SK-N-SH (cell line): ENCODE data around the gene GAB2. TPM values are rescaled to one million over a fixed set of nuclear protein-coding genes. Genes with fewer than 3 reads are reported as not detected.

Experiments
- CTCF ChIA-PET: fragments of 300-600, 350-600 bp; formaldehyde crosslinking; extraction: SDS; loops from one replicate; lab custom pipeline; 2021; lab: Yijun Ruan, JAX
- POLR2A ChIA-PET: fragments of 350-600 bp; sonication (Branson Sonifier 250); formaldehyde crosslinking; extraction: SDS; loops from one replicate; lab custom pipeline; 2020; ENCODE audit warnings: antibody characterized with exemption, inconsistent platforms; lab: Yijun Ruan, JAX
- DNase-seq: peaks from one replicate; pipeline ENCODE4 v3.0.0; 2012
- H2AFZ ChIP-seq: fragments of 200-600 bp; sonication (generic); 2 replicates; pipeline ENCODE4 v1.8.1; 2016; ENCODE audit warnings: antibody characterized with exemption, mild to moderate bottlenecking, low read depth
- H3F3A ChIP-seq: fragments of 200-600 bp; sonication (generic); replicated peaks from 2 replicates; pipeline ENCODE3; 2016; ENCODE audit warnings: antibody characterized with exemption, mild to moderate bottlenecking; ENCODE audit not compliant: insufficient read depth
- H3K27ac ChIP-seq, 2 experiments: fragments of 200-500 bp in 1 of 2; fragments of 200-600 bp in 1 of 2; sonication (Bioruptor generic) in 1 of 2; sonication (generic), shearing (Covaris generic) in 1 of 2; 2 replicates each; pipeline versions ENCODE4 v1.5.1 to v1.6.1; 2014 to 2016; ENCODE audit warnings: low read depth in 2 of 2, inconsistent platforms in 1 of 2, low read length in 1 of 2, mild to moderate bottlenecking in 1 of 2, mixed read lengths in 1 of 2
- H3K27me3 ChIP-seq: fragments of 200-600 bp; sonication (generic), shearing (Covaris generic); 2 replicates; pipeline ENCODE4 v1.6.1; 2016; ENCODE audit warnings: mixed run types; ENCODE audit not compliant: insufficient read depth
- H3K36me3 ChIP-seq, 2 experiments: fragments of 200-500 bp in 1 of 2; fragments of 200-600 bp in 1 of 2; sonication (Bioruptor generic) in 1 of 2; sonication (generic) in 1 of 2; replicated peaks in 1 of 2; 2 replicates each; pipeline versions ENCODE3 to v1.5.1; 2014 to 2016; ENCODE audit warnings: low read length in 1 of 2, mild to moderate bottlenecking in 1 of 2; ENCODE audit not compliant: insufficient read depth in 2 of 2, control insufficient read depth in 1 of 2
- H3K4me1 ChIP-seq, 2 experiments: fragments of 200-500 bp in 1 of 2; fragments of 200-600 bp in 1 of 2; sonication (Bioruptor generic) in 1 of 2; sonication (generic), shearing (Covaris generic) in 1 of 2; 2 replicates each; pipeline versions ENCODE4 v1.5.1 to v1.6.1; 2014 to 2016; ENCODE audit warnings: low read depth in 1 of 2, low read length in 1 of 2, mixed run types in 1 of 2; ENCODE audit not compliant: insufficient read depth in 2 of 2, control insufficient read depth in 1 of 2
- H3K4me2 ChIP-seq: fragments of 200-600 bp; sonication (generic), shearing (Covaris generic); 2 replicates; pipeline ENCODE4 v1.6.1; 2017; ENCODE audit warnings: mixed run types
- H3K4me3 ChIP-seq, 2 experiments: fragments of 200-500 bp in 1 of 2; fragments of 200-600 bp in 1 of 2; sonication (Bioruptor generic) in 1 of 2; sonication (generic), shearing (Covaris generic) in 1 of 2; 2 replicates each; pipeline versions ENCODE4 v1.5.1 to v1.8.1; 2014 to 2016; ENCODE audit warnings: low read depth in 2 of 2, inconsistent platforms in 1 of 2, low read length in 1 of 2, mild to moderate bottlenecking in 1 of 2, mixed read lengths in 1 of 2, moderate library complexity in 1 of 2
- H3K79me2 ChIP-seq: fragments of 200-600 bp; sonication (generic); 2 replicates; pipeline ENCODE4 v1.8.1; 2017; ENCODE audit warnings: mild to moderate bottlenecking; ENCODE audit not compliant: insufficient read depth
- H3K9ac ChIP-seq: fragments of 200-600 bp; sonication (generic); 2 replicates; pipeline ENCODE4 v1.6.1; 2017; ENCODE audit warnings: mixed run types
- H3K9me2 ChIP-seq: fragments of 200-600 bp; sonication (generic); 2 replicates; pipeline ENCODE4 v1.6.1; 2017; ENCODE audit warnings: mixed run types
- H3K9me3 ChIP-seq: fragments of 200-600 bp; sonication (generic); 2 replicates; pipeline ENCODE4 v1.6.1; 2017; ENCODE audit warnings: mixed run types, mild to moderate bottlenecking, moderate library complexity
- H4K20me1 ChIP-seq: fragments of 200-600 bp; sonication (generic); 2 replicates; pipeline ENCODE4 v1.6.1; 2017; ENCODE audit warnings: mild to moderate bottlenecking, mixed run types; ENCODE audit not compliant: insufficient read depth
- EP300 ChIP-seq, 2 experiments: IDR thresholded peaks; 2 replicates each; pipeline versions ENCODE4 v1.4.0 to v1.6.1; 2012; ENCODE audit warnings: borderline replicate concordance in 1 of 2, low read depth in 1 of 2, low read length in 1 of 2
- FOSL2 ChIP-seq: IDR thresholded peaks from 2 replicates; pipeline ENCODE4 v1.4.0; 2012; ENCODE audit warnings: low read depth, mild to moderate bottlenecking, moderate library complexity, borderline replicate concordance
- FOXM1 ChIP-seq: IDR thresholded peaks from 2 replicates; pipeline ENCODE4 v1.4.0; 2012; ENCODE audit warnings: low read depth, mild to moderate bottlenecking
- JUND ChIP-seq: IDR thresholded peaks from 2 replicates; pipeline ENCODE4 v1.4.0; 2012
- MEF2A ChIP-seq: IDR thresholded peaks from 2 replicates; pipeline ENCODE4 v1.4.0; 2012; ENCODE audit warnings: low read depth, borderline replicate concordance
- MXI1 ChIP-seq: IDR thresholded peaks from 2 replicates; pipeline ENCODE4 v1.6.1; 2012; ENCODE audit warnings: mild to moderate bottlenecking, low read depth, low read length, improper control_type of control experiment
- POLR2AphosphoS5 ChIP-seq: IDR thresholded peaks from 2 replicates; pipeline ENCODE4 v1.6.1; 2012; ENCODE audit warnings: low read depth, low read length
- RXRA ChIP-seq: IDR thresholded peaks from 2 replicates; pipeline ENCODE4 v1.4.0; 2012; ENCODE audit warnings: low read depth, mild to moderate bottlenecking, borderline replicate concordance
- SIN3A ChIP-seq: IDR thresholded peaks from 2 replicates; pipeline ENCODE4 v1.6.1; 2012; ENCODE audit warnings: low read depth, mild to moderate bottlenecking, low read length, moderate library complexity, borderline replicate concordance
- TCF12 ChIP-seq: IDR thresholded peaks from 2 replicates; pipeline ENCODE4 v1.4.0; 2012
- YY1 ChIP-seq: IDR thresholded peaks from 2 replicates; pipeline ENCODE4 v1.4.0; 2012; ENCODE audit warnings: low read depth, mild to moderate bottlenecking
- WGBS: methylation state at CpG from one replicate; pipeline ENCODE4 v1.1.6; 2017; ENCODE audit warnings: low lambda C conversion rate; 5-methylcytosine and 5-hydroxymethylcytosine counted together
- polyA plus RNA-seq, 3 experiments: library from polyadenylated mRNA; depleted of rRNA; stranded (reverse); fragments of >200 nt; gene quantifications; 2 replicates each; pipeline ENCODE4 v1.2.3, GENCODE V29; 2012
- TF ChIP-seq, protein P1 (sequence below): fragments of 150-350 bp; IDR thresholded peaks from 2 replicates; pipeline ENCODE4 v1.6.1; 2016; ENCODE audit warnings: mild to moderate bottlenecking, low read depth, low read length
- TF ChIP-seq, protein P2 (sequence below): IDR thresholded peaks from 2 replicates; pipeline ENCODE4; 2012
- TF ChIP-seq, protein P3 (sequence below): fragments of 200-600 bp; sonication (generic); IDR thresholded peaks from 2 replicates; pipeline ENCODE4 v1.6.1; 2017; ENCODE audit warnings: antibody characterized with exemption, mild to moderate bottlenecking, moderate library complexity
- TF ChIP-seq, protein P4 (sequence below): fragments of 150-350 bp; IDR thresholded peaks from 2 replicates; pipeline ENCODE4 v1.6.1; 2017; ENCODE audit warnings: antibody characterized with exemption, low read length, low read depth, borderline replicate concordance
- TF ChIP-seq, protein P5 (sequence below): IDR thresholded peaks from 2 replicates; pipeline ENCODE4 v1.6.1; 2012; ENCODE audit warnings: mild to moderate bottlenecking, low read depth, low read length, moderate library complexity
- TF ChIP-seq, protein P6 (sequence below): IDR thresholded peaks from 2 replicates; pipeline ENCODE4 v1.4.0; 2012; ENCODE audit warnings: low read depth, borderline replicate concordance

The GAB2 gene
- polyA plus RNA-seq, 1 of the 3 experiments (the other 2 are of a cell fraction): 5.6 TPM

DNA sequence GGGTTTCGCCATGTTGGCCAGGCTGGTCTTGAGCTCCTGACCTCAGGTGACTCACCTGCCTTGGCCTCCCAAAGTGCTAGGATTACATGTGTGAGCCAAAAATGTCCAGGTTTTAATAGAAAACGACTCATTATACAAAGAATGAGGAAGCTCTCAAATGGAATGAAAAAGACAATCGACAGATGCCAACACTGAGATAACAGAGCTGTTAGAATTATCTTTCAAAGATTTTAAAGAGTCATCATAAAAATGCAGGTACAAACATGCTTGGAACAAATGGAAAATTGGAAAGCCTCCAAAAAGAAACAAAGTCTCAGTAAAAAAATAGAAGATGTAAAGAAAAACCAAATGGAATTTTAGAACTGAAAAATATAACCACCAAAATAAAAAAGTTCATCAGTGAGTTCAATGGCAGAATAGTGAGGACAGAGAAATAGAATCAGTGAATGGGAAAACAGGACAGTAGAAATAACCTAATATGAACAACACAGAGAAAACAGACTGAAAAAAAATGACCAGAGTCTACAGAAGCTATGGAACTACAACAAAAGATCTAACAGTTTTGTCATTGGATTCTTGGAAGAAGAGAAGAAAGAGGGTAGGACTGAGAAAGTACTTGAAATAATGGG, 10.9 kb downstream of the GAB2 start:
- H3K27ac ChIP-seq: no peak overlapping the region
- no peak for TF ChIP-seq MEF2A
- TF ChIP-seq POLR2AphosphoS5: no peak
- TF ChIP-seq YY1: no peak
- TF ChIP-seq, protein P1, sequence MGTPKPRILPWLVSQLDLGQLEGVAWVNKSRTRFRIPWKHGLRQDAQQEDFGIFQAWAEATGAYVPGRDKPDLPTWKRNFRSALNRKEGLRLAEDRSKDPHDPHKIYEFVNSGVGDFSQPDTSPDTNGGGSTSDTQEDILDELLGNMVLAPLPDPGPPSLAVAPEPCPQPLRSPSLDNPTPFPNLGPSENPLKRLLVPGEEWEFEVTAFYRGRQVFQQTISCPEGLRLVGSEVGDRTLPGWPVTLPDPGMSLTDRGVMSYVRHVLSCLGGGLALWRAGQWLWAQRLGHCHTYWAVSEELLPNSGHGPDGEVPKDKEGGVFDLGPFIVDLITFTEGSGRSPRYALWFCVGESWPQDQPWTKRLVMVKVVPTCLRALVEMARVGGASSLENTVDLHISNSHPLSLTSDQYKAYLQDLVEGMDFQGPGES: no peak
- no peak for TF ChIP-seq MXI1
- no peak for TF ChIP-seq TCF12
- TF ChIP-seq, protein P2, sequence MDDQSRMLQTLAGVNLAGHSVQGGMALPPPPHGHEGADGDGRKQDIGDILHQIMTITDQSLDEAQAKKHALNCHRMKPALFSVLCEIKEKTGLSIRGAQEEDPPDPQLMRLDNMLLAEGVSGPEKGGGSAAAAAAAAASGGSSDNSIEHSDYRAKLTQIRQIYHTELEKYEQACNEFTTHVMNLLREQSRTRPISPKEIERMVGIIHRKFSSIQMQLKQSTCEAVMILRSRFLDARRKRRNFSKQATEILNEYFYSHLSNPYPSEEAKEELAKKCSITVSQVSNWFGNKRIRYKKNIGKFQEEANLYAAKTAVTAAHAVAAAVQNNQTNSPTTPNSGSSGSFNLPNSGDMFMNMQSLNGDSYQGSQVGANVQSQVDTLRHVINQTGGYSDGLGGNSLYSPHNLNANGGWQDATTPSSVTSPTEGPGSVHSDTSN: no peak
- TF ChIP-seq, protein P3, sequence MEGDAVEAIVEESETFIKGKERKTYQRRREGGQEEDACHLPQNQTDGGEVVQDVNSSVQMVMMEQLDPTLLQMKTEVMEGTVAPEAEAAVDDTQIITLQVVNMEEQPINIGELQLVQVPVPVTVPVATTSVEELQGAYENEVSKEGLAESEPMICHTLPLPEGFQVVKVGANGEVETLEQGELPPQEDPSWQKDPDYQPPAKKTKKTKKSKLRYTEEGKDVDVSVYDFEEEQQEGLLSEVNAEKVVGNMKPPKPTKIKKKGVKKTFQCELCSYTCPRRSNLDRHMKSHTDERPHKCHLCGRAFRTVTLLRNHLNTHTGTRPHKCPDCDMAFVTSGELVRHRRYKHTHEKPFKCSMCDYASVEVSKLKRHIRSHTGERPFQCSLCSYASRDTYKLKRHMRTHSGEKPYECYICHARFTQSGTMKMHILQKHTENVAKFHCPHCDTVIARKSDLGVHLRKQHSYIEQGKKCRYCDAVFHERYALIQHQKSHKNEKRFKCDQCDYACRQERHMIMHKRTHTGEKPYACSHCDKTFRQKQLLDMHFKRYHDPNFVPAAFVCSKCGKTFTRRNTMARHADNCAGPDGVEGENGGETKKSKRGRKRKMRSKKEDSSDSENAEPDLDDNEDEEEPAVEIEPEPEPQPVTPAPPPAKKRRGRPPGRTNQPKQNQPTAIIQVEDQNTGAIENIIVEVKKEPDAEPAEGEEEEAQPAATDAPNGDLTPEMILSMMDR: no peak
- no peak for TF ChIP-seq EP300 (IDR thresholded peaks at IDR 0.05; ENCODE audit: borderline replicate concordance in 1 of 2, low read depth in 1 of 2, low read length in 1 of 2)
- H3K9ac ChIP-seq: no peak overlapping the region
- DNase-seq: no peak
- H3F3A ChIP-seq: no peaks in the 10 kb centered on the region
- peaks cover 0 to 13% of the 10 kb centered on the region in 2 experiments for H3K36me3 ChIP-seq
- CTCF ChIA-PET: interaction anchor here (0.7 to 1.1 kb wide), 3 partner anchors 10 to 1685 kb away, joined by 3 to 6 read pairs (median 4); no protein-coding TSS in a partner anchor
- peaks cover 11% of the 10 kb centered on the region for H3K9me3 ChIP-seq
- H3K4me1 ChIP-seq: no peaks in the 10 kb centered on the region
- H3K4me3 ChIP-seq: no peak overlapping the region
- H3K4me2 ChIP-seq: no peak overlapping the region
- H3K27me3 ChIP-seq: no peaks in the 10 kb centered on the region
- no peak overlapping the region for H2AFZ ChIP-seq
- WGBS: 85% methylated on average over 3 of the region's 3 CpGs
- POLR2A ChIA-PET: no interaction called here
- H3K79me2 ChIP-seq: peaks cover 71% of the 10 kb centered on the region
- H4K20me1 ChIP-seq: no peaks in the 10 kb centered on the region
- H3K9me2 ChIP-seq: no peaks in the 10 kb centered on the region

DNA sequence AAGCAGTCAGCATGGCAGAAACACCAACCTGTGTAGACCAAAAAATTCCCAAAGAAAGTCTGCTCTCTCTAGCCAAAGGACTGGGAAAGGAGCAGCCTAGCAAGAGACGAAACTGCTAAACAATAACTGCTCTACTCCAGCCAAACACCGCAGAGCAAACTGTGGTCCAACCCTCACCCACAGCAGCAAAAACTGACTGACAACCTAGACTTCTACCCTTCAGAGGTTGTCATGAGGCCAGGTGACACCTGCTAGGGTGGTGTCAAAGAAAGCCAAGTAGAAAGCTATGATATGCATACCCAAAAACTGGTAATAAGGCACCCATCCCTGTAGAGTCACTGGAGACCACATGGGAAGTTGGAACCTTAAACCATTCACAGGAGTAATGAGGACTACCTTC, 11.8 kb downstream of the GAB2 start:
- ChIA-PET POLR2A (no interaction called here), CTCF (interaction anchor here (0.7 to 1.1 kb wide), 3 partner anchors 11 to 159 kb away, joined by 3 to 6 read pairs (median 3); no protein-coding TSS in a partner anchor)
- 67% methylated on average over 2 of the region's 2 CpGs for WGBS
- Histone ChIP-seq H3K9me3 (peaks cover 11% of the 10 kb centered on the region), H3K9me2 (no peaks in the 10 kb centered on the region), H3K4me3 (no peak overlapping the region), H3K27ac (no peak overlapping the region), H3K4me1 (no peaks in the 10 kb centered on the region), H3K36me3 (peaks cover 0 to 13% of the 10 kb centered on the region in 2 experiments), H3F3A (no peaks in the 10 kb centered on the region), H3K79me2 (peaks cover 64% of the 10 kb centered on the region), H3K9ac (no peak overlapping the region), H2AFZ (no peak overlapping the region), H3K4me2 (no peak overlapping the region), H4K20me1 (no peaks in the 10 kb centered on the region), H3K27me3 (no peaks in the 10 kb centered on the region)
- DNase-seq: no peak
- TF ChIP-seq, protein P4, sequence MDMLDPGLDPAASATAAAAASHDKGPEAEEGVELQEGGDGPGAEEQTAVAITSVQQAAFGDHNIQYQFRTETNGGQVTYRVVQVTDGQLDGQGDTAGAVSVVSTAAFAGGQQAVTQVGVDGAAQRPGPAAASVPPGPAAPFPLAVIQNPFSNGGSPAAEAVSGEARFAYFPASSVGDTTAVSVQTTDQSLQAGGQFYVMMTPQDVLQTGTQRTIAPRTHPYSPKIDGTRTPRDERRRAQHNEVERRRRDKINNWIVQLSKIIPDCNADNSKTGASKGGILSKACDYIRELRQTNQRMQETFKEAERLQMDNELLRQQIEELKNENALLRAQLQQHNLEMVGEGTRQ: no peak
- TF ChIP-seq EP300 (IDR thresholded peaks at IDR 0.05; ENCODE audit: borderline replicate concordance in 1 of 2, low read depth in 1 of 2, low read length in 1 of 2) (no peak), FOXM1 (no peak), SIN3A (no peak), RXRA (no peak), FOSL2 (no peak), JUND (no peak), YY1 (no peak)
- TF ChIP-seq, protein P5, sequence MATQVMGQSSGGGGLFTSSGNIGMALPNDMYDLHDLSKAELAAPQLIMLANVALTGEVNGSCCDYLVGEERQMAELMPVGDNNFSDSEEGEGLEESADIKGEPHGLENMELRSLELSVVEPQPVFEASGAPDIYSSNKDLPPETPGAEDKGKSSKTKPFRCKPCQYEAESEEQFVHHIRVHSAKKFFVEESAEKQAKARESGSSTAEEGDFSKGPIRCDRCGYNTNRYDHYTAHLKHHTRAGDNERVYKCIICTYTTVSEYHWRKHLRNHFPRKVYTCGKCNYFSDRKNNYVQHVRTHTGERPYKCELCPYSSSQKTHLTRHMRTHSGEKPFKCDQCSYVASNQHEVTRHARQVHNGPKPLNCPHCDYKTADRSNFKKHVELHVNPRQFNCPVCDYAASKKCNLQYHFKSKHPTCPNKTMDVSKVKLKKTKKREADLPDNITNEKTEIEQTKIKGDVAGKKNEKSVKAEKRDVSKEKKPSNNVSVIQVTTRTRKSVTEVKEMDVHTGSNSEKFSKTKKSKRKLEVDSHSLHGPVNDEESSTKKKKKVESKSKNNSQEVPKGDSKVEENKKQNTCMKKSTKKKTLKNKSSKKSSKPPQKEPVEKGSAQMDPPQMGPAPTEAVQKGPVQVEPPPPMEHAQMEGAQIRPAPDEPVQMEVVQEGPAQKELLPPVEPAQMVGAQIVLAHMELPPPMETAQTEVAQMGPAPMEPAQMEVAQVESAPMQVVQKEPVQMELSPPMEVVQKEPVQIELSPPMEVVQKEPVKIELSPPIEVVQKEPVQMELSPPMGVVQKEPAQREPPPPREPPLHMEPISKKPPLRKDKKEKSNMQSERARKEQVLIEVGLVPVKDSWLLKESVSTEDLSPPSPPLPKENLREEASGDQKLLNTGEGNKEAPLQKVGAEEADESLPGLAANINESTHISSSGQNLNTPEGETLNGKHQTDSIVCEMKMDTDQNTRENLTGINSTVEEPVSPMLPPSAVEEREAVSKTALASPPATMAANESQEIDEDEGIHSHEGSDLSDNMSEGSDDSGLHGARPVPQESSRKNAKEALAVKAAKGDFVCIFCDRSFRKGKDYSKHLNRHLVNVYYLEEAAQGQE: no peak
- TF ChIP-seq, protein P6, sequence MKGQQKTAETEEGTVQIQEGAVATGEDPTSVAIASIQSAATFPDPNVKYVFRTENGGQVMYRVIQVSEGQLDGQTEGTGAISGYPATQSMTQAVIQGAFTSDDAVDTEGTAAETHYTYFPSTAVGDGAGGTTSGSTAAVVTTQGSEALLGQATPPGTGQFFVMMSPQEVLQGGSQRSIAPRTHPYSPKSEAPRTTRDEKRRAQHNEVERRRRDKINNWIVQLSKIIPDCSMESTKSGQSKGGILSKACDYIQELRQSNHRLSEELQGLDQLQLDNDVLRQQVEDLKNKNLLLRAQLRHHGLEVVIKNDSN: no peak
